Colon (tissue), 2 donors: ENCODE results near the gene RNGTT.

ENCODE experiments used
- FAIRE-seq: peaks from 2 replicates; lab custom pipeline; 2012; peaks lifted over from hg19 to GRCh38; lab: Jason Lieb, UNC
- donor health status: control.
- donor health status: control.

The RNGTT gene

GRCh38 chr6:88586371-88587149 is 376.9 kb downstream of the RNGTT start:
- no peak for FAIRE-seq

- FAIRE-seq = no peak
Observed at GRCh38 chr6:88585276-88585692, 378.1 kb downstream of the RNGTT start.

GRCh38 chr6:88584581-88585275 is 378.7 kb downstream of the RNGTT start:
- no peak for FAIRE-seq

- no peak for FAIRE-seq
Observed at GRCh38 chr6:88577461-88577860, 386.0 kb downstream of the RNGTT start.

DNA sequence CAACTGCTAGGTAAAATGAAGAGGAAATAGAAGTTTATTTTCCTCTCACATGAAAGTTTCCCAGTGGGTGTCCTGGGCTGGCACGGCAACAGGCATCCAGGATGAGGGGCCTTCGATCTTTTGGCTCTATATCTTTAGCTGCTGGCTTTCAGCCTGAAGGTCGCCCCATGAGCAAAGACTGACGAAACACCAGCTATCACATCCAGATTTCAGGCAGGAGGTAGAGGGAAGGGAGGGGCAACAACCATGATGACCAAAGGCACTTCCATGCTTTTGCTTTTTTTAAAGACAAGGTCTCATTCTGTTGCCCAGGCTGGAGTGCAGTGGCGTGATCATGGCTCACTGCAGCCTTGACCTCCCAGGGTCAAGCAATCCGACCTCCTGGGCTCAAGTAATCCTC is 387.9 kb downstream of the RNGTT start:
- FAIRE-seq = no peak

DNA sequence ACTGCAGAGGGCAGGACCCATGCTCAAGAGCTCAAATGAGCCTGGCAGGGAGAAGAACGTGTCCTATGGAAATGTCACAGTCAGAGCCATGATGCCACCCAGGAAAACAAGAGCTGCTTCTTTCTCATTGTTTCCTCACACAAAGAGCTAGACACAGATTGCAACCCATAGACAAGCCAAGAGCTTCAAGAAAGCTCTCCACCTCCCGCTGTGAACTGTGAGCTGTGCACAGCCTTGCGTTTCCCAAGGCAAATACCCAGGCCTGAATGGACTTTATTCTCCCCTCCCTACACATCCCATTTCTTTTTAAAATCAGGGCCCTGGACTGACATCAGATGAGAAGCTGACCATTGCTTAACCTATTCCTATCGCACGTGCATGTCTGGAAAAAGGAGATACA is 388.8 kb downstream of the RNGTT start:
- FAIRE-seq = no peak

GRCh38 chr6:88574031-88574430 is 389.4 kb downstream of the RNGTT start:
- no peak for FAIRE-seq

GRCh38 chr6:88573561-88573960 is 389.9 kb downstream of the RNGTT start:
- no peak for FAIRE-seq

DNA sequence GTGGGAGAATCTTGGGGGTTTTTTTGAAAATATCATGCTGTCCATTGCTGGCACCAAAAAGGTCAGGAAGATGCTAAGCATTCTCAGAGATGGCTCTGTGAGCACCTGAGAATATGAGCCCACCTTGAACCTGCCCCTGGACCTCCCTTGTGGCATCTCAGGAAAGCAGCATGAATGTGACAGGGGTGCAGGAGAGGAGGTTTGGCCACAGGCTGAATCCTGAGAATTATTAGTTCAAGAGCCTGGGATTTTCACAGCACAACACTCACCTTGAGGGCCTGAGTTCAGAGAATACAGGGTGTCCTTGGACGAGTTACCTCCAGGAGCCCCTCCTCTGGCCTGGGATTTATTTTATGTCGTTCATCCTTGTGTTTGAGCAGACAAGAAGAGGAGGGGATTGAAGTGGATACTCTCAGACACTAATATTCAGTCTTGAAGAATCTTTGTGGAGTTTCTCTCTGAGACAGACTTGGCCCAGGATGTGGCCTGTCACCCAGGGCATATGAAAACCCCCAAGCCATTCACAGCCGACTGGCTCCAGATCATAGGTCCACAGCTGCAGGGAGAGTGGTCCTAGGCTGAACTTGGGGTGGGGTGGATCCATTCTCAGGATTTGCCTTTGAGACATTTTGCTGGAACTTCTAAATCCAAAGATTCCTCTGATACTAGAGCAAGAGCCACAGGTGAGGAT is 390.8 kb downstream of the RNGTT start:
- FAIRE-seq = no peak

- FAIRE-seq = no peak
Observed at GRCh38 chr6:88569959-88570358, 393.5 kb downstream of the RNGTT start.

- no peak for FAIRE-seq
Observed at GRCh38 chr6:88567696-88568095, 395.7 kb downstream of the RNGTT start.

GRCh38 chr6:88566746-88567534 is 396.5 kb downstream of the RNGTT start:
- no peak for FAIRE-seq

- no peak for FAIRE-seq
Observed at GRCh38 chr6:88565836-88566235, 397.6 kb downstream of the RNGTT start.

- FAIRE-seq = no peak
Observed at GRCh38 chr6:88565409-88565811, 398.0 kb downstream of the RNGTT start.

GRCh38 chr6:88563277-88563625 is 400.2 kb downstream of the RNGTT start:
- no peak for FAIRE-seq

- FAIRE-seq = no peak
Observed at GRCh38 chr6:88562353-88563276, 400.8 kb downstream of the RNGTT start.

- no peak for FAIRE-seq
Observed at GRCh38 chr6:88561954-88562315, 401.5 kb downstream of the RNGTT start.

DNA sequence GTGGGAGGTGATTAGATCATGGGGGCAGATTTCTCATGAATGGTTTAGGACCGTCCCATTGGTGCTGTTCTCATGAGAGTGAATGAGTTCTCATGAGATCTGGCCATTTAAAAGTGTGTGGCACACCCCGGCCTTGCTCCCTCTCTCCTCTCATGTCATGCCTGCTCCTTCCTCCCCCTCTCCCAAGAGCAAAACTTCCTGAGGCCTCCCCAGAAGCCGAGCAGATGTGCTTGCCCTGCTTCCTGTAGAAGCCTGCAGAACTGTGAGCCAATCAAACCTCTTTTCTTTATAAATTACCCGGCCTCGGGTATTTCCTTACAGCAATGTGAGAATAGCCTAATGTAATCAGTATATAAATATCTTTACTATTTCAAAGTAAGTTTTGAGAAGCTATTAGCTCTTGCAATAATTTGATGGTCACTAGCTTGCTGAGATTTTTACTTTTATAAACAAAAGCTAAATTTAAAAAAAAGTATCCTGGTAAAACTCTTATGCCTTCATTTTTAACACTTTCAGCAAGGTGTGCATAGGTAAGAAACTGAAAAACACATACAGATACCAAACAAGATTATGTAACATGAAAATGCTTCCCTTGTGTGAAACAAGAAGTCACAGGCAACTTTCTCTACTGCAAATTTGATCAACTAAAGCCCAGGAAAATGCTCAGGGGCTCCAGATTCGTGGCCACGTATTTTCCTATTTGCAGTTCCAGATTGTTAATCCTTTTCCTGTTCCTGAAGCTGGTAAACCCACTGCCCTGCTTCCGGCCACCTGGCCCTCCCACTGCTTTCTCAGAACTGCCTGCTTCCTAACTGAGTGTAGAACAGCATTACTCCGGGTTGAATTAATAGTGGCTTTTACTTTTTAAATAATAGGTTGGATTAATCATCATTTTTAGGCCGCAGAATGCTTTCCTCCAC is 402.1 kb downstream of the RNGTT start:
- no peak for FAIRE-seq
